Left lung (tissue), 10 donors: Measurements from ENCODE around the gene FAM98C. TPM values are rescaled to one million over a fixed set of nuclear protein-coding genes. Genes with fewer than 3 reads are reported as not detected.

Experiments used
- ATAC-seq: fragments of 200-7000 bp; cut with Tn5 transposase; one replicate; pipeline ENCODE4 v1.9.1; 2020; ENCODE audit warnings: moderate library complexity
- DNase-seq, 4 donors: peaks; one replicate each; pipeline ENCODE4 v3.0.0-alpha.2; 2013 to 2020
- H3K27ac ChIP-seq, 2 donors: fragments of 200-600 bp; sonication (generic) in 1 of 2; one replicate each; pipeline versions ENCODE4 v1.5.0 to v1.8.0; 2020 to 2021
- H3K27me3 ChIP-seq, 2 donors: fragments of 200-600 bp; sonication (generic) in 1 of 2; one replicate each; pipeline versions ENCODE4 v1.5.0 to v1.8.0; 2020 to 2021
- H3K36me3 ChIP-seq, 2 donors: fragments of 200-600 bp; sonication (generic) in 1 of 2; one replicate each; pipeline versions ENCODE4 v1.5.0 to v1.8.0; 2020 to 2021
- H3K4me1 ChIP-seq, 2 donors: fragments of 200-600 bp; one replicate each; pipeline ENCODE4 v1.8.0; 2021
- H3K4me3 ChIP-seq, 2 donors: fragments of 200-600 bp; sonication (generic) in 1 of 2; one replicate each; pipeline versions ENCODE4 v1.5.0 to v1.8.0; 2020 to 2021; ENCODE audit warnings: mild to moderate bottlenecking in 1 of 2
- H3K9me3 ChIP-seq, 2 donors: fragments of 200-600 bp; sonication (generic) in 1 of 2; one replicate each; pipeline versions ENCODE4 v1.5.0 to v1.8.0; 2020 to 2021
- CTCF ChIP-seq, 2 donors: fragments of 200-600 bp; sonication (generic) in 1 of 2; IDR thresholded peaks; one replicate each; pipeline versions ENCODE4 v1.5.0 to v1.8.0; 2021; ENCODE audit warnings: antibody characterized with exemption in 2 of 2
- intact Hi-C, 2 donors: fragments of 100-400 bp; cut with DNase I; formaldehyde crosslinking; loops; one replicate each; pipeline versions ENCODE4 v1.11.2 to v1.14.2; 2022
- polyA plus RNA-seq, 6 donors: library from polyadenylated mRNA; unstranded; fragments of 120-200 nt; gene quantifications; one replicate each; pipeline ENCODE4 v1.2.1, GENCODE V29; 2013; ENCODE audit not compliant: insufficient read length in 6 of 6
- total RNA-seq, 2 donors: library from RNA; stranded (reverse); fragmentation: NEBNext Ultra II Directional; extraction: Animal tissue kit (Norgen Biotek cat#: 25700); gene quantifications; one replicate each; pipeline ENCODE4 v1.2.1, GENCODE V29; 2021
- donor health status: DM: no; HTN: yes; CAD: no.
- donor health status: DM: no; HTN: no; CAD: no.

Gene FAM98C
- total and polyA plus RNA-seq, 8 donors, result 13.3 to 21.2 (median 18.0) TPM

DNA sequence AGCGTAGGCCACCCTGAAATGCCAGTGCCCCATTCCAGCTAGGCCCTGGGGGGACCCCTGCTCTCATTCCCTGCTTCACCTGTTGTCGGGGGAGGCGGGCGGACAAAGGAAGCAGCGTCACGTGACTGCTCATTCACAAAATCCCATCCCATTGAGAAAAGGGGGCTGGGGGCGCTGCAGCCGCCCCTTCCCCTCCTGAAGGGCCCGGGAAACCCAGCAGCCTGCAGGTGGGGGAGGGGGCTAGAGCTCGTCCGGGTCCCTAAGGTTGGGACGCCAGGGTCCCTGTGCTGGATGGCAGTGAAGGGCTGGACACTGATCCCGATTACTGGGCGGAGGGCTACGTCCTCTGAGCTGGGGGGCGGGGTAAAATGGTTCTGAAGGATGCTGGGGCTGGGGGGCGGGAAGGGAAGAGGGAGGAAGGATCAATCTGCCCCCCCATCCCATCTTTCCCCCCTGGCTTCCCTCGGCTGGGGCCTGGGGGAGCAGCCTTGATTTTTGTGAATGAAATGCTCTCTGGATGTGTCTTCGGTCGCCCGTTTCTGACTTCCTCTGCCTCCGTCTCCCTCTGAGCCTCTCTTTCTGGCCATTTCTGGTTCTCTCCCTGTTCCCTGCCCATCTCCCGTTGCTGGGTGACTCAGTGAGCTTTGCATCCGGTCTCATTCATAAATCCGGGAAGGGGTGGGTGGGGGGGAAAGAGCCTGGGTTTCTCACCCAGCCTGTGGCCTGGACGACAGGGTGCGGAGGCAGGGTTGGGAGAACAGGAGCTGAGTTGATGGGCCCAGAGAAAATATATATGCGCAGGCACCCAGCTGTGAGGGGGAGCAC lies 13.6 kb upstream of the FAM98C start:
- DNase-seq (no peak), ATAC-seq (no peak)
- TF ChIP-seq CTCF (IDR thresholded peaks at IDR 0.05), result no peak
- Histone ChIP-seq H3K4me1 (peaks cover 17 to 42% of the 10 kb centered on the region in 2 donors), H3K27ac (peak overlapping the region; percentile 48 to 65), H3K36me3 (peaks cover 0 to 20% of the 10 kb centered on the region in 2 donors), H3K4me3 (peak overlapping the region; percentile 40 to 54), H3K9me3 (no peaks in the 10 kb centered on the region), H3K27me3 (peaks cover 8 to 95% of the 10 kb centered on the region in 2 donors)
- intact Hi-C loops, result no loop called here

- intact Hi-C loops, result no loop called here
- Histone ChIP-seq H3K4me3 (no peak overlapping the region), H3K27me3 (peaks cover 15 to 97% of the 10 kb centered on the region in 2 donors), H3K27ac (peak overlapping the region in 1 of 2 donors; percentile 65), H3K9me3 (no peaks in the 10 kb centered on the region), H3K4me1 (peaks cover 17 to 44% of the 10 kb centered on the region in 2 donors), H3K36me3 (peaks cover 0 to 12% of the 10 kb centered on the region in 2 donors)
- ATAC-seq, result no peak
- peak in 1 of 4 donors; percentile 13 for DNase-seq
- no peak for TF ChIP-seq CTCF (IDR thresholded peaks at IDR 0.05)
Measured at GRCh38 chr19:38389957-38390924, 12.7 kb upstream of the FAM98C start.

DNA sequence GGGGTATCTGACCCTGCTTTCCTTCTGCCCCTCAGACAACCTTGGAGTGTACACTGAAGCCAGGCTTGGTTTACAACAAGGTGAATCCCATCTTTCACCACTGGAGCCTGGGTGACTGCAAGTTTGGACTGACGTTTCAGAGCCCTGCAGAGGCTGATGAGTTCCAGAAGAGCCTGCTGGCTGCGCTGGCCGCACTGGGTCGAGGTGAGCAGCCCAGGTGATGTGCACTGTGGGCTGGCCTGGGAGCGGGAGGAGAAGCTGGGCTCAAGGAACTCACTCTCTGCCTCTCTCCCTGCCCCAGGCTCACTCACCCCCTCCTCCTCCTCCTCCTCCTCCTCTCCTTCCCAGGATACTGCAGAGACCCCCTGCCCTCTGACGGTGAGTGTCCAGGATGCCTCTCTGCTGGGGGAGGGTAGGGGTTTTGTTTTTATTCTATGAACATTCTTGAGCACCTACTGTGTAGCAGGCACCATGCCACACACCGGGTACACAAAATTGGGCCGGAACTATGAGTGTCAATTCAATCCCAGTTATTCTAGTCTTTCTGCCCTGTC lies 10.9 kb upstream of the FAM98C start:
- DNase-seq, result no peak
- no peak for ATAC-seq
- Histone ChIP-seq H3K4me1 (peaks cover 11 to 35% of the 10 kb centered on the region in 2 donors), H3K27me3 (peaks cover 33 to 97% of the 10 kb centered on the region in 2 donors), H3K27ac (no peak overlapping the region), H3K36me3 (no peaks in the 10 kb centered on the region), H3K4me3 (no peak overlapping the region), H3K9me3 (no peaks in the 10 kb centered on the region)
- TF ChIP-seq CTCF (IDR thresholded peaks at IDR 0.05), result no peak
- intact Hi-C loops, result no loop called here

DNA sequence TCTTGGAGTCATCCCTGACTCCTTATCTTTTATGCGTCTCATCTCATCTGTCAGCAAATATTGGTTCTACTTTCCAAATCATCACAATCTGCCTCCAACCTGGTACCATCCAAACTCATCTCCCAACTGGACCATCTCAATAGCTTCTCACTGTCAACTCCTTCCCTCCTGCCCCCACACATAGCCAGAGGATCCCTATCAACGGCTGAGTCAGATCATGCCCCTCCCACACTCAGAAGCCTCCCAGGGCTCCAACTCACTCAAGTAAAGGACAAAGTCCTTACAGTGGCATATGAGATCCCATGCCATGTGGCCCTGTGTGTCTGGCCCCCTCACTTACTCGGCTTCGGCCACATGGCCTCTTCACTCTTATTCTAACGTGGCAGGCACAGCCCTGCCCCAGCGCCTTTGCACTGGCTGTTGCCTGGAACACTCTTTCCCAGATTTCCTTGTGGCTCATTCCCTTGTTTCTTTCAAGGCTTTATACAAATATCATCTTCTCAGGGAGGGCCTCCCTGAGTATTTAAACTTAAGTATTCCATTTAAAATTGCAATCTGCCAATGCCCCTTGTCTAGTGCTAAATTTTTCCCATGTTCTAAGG lies 10.1 kb upstream of the FAM98C start:
- no peaks in the 10 kb centered on the region for H3K36me3 ChIP-seq
- peaks cover 39 to 97% of the 10 kb centered on the region in 2 donors for H3K27me3 ChIP-seq
- ATAC-seq (no peak), DNase-seq (no peak)
- TF ChIP-seq CTCF (IDR thresholded peaks at IDR 0.05), result no peak
- no peak overlapping the region for H3K4me3 ChIP-seq
- H3K27ac ChIP-seq, result no peak overlapping the region
- H3K9me3 ChIP-seq, result no peaks in the 10 kb centered on the region
- H3K4me1 ChIP-seq, result peaks cover 9 to 27% of the 10 kb centered on the region in 2 donors
- intact Hi-C loops, result no loop called here
